IPS-NIHi7 (cell line): Measurements from ENCODE around the gene L1CAM.

Experiments used
- DNase-seq: peaks from one replicate; pipeline ENCODE4 v3.0.0; 2012; ENCODE audit warnings: mixed read lengths; ENCODE audit errors: extremely low spot score

Gene L1CAM, protein sequence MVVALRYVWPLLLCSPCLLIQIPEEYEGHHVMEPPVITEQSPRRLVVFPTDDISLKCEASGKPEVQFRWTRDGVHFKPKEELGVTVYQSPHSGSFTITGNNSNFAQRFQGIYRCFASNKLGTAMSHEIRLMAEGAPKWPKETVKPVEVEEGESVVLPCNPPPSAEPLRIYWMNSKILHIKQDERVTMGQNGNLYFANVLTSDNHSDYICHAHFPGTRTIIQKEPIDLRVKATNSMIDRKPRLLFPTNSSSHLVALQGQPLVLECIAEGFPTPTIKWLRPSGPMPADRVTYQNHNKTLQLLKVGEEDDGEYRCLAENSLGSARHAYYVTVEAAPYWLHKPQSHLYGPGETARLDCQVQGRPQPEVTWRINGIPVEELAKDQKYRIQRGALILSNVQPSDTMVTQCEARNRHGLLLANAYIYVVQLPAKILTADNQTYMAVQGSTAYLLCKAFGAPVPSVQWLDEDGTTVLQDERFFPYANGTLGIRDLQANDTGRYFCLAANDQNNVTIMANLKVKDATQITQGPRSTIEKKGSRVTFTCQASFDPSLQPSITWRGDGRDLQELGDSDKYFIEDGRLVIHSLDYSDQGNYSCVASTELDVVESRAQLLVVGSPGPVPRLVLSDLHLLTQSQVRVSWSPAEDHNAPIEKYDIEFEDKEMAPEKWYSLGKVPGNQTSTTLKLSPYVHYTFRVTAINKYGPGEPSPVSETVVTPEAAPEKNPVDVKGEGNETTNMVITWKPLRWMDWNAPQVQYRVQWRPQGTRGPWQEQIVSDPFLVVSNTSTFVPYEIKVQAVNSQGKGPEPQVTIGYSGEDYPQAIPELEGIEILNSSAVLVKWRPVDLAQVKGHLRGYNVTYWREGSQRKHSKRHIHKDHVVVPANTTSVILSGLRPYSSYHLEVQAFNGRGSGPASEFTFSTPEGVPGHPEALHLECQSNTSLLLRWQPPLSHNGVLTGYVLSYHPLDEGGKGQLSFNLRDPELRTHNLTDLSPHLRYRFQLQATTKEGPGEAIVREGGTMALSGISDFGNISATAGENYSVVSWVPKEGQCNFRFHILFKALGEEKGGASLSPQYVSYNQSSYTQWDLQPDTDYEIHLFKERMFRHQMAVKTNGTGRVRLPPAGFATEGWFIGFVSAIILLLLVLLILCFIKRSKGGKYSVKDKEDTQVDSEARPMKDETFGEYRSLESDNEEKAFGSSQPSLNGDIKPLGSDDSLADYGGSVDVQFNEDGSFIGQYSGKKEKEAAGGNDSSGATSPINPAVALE

DNA sequence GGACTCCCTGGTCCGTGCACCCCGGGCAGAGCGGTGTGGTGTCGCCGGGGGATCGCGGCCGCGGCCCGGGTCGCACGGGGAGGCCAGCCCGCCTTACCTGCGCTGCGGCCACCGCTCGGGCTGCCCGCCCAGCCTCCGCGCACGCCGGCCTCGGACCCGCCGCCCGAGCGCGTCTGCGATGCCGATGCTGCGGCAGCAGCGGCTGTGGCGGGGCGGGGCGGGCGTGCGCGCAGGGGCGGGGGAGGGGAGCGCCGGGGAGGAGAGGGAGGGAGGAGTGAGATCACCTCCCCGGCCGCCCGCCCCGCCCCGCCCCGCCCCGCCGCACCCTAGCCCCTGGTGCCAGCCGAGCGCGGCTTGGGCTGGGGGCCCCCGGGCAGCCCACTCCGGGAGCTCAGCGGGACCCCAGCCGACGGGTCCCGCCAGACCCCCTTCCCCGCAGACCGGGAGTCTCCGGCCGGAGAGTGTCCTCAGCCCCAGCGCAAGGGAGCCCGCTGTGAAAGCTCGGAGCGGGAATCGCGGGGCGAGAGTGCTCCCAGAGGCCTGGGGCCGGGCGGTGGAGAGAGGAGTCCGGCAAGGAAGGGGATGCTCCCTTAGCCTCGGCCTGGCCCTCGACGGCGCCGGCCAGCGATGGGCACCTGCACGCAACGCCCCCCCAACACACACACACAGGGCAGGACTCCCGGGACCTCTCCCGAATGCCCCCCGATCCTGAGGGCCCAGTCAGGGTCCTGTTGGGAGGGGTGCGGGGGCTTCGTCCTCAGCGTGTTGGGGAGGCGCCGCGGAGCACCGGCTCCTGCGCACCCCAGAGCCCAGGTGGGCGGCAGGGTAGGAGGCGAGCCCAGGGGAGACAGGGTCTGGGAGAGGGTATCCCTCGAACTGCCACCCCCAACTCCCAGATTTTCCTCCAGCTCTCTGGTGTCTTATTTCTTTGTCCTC is at the start of gene L1CAM:
Gene L1CAM (minus strand): TSS at position 206 of the 936 bp plus-strand sequence. CDS start 10,337 bp downstream, outside the sequence.
- no peak for DNase-seq

DNA sequence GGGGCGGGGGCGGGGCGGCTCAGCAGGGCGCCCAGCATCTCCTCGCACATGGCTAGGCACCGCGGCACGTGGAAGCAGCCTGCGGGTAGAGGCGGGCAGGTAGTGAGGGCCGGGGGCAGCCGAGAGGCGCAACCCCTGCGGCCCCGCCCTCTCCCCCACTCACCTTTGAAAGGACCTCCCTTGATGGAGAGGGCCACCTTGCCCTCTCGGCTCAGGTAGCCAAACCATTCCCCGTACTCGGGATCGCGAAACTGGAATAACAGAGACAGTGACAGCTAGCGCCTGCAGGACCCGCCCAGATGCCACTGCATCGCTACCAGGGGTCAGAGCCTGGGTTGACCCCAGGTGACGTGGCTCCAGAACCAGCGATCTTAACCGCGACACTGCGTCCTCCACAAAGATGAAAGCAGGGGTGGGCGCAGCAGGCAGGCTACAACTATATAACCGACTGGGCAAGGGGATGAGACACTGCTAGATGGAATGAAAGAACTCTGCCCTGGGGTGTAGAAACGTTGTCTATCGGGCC is 49.4 kb upstream of the L1CAM start:
- DNase-seq = no peak

DNA sequence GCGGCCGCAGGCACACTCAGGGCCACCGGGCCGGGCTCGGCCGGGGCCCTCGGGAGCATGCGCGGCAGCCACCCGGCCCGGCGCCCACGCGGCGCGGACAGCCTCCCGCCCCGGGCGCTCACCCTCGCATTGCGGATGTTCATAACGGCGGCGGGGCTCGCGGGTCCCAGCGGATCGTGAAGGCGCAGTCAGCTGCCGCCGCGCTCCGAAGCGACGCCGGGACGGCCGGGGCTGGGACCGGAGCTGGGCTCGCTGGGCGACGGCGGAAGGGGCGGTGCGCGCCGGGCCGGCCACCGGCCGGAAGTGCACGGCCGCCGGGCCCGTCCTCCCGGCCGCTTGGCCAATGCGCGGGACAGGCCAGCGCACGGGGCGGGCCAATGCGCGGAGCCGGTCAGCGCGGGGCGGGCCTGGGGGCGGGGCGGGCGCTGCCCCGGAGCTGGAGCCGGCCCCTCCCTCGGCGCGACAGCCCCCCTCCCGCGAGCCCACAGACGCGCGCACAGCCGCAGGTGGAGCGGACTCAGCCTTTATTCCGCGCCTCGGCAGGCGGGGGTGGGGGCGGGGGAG is 48.9 kb upstream of the L1CAM start, which contains the start of gene NAA10:
Gene NAA10 (minus strand): TSS at position 276 of the 564 bp plus-strand sequence. CDS start 133 bp downstream, at position 143.
- peak; percentile 78 for DNase-seq

DNA sequence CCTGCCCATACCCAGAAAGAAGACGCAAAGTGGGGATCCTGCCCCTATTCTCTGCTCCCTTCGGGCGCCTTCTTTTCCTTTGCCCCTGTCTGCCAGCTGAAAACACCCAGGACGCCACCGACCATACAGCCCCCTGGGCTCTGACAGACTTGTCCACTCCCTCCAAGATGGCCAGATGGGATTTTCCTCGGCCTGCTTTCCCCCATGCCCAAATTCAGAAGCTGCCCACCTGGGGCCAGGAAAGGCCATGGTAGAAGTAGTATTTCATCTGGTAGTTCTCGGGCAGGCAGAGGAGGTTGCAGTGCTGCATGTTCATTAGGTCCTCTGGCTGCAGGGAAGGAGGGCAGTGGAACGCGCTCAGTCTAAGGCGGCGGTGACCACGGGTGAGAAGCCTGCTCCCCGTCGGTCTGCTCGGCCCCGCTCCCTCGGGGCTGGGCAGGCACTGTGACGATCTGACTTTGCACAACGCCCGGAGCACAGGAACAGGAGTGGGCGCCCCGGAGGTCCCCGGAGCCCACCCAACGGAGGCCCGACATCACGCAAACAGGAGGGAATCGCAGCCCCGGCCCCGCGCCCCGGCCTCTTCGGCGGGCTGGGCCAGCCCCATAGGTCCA is 48.3 kb upstream of the L1CAM start:
- DNase-seq = no peak

DNA sequence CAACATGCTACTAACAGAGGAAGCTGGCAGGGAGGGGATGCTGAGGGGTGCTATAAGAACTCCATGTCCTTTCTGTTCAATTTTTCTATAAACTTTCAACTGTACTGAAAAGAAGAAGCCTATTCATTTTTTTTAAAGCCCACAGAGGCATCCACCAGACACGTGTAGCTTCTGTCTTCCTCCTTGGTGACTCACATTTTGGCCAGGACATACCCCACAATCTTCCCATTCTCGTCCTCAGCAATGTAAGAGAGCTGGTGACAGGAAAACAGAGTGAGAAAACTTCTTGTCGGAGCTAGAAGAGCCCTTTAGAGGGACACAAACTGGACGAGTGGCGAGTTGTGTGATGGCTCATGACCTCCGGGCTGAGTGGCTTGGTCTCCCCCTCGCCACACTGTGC is 47.8 kb upstream of the L1CAM start:
- DNase-seq = no peak

DNA sequence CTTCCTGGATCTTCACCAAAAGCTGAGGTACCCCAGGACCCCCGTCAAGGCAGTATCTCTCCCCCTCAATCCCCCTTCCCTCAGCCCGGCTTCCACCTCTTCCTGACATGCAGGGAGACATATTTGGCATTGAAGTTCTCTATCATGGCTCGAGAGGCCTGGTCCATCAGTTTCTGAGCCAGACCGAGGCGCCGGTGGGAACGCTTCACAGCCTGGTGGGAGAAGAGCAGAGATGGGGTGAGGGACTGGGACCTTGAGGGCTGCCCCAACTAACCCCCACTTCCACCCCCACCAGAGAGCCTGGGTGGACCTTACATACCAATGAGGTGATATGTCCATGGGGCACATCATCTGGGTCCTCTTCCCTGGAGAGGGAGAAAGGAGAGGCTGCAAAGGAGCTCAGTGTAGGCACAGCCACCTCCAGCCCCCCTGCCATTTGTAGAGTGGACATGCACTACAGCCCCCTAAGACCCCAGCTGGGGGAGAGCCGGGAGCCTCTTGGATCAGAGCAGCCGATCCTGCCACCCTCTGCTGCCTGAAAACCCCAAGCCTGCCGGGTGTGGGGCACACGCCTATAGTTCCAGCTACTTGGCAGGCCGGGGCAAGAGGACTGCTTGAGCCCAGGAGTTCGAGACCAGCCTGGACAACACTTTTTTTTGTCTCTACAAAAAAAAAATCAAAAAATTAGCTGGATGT is 46.4 kb upstream of the L1CAM start:
- DNase-seq = no peak

DNA sequence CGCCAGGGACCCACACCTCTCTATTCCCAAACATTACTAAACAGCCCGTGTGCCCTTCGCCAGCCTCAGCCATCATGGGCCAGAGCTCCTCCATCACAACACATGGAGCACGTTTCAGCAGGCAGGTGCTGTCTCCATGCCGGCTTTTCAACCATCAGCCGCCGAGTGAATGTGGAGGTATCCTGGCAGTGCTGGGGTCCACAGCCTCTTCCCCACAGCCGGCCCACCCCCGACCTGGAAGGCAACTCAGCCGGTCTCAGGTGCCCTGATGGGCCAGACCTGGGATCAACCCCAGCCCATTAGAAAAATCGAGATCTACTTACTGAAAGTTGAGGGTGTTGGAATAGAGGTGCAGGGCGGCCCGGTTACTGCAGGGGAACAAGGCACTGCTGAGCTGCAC is 45.8 kb upstream of the L1CAM start:
- no peak for DNase-seq

DNA sequence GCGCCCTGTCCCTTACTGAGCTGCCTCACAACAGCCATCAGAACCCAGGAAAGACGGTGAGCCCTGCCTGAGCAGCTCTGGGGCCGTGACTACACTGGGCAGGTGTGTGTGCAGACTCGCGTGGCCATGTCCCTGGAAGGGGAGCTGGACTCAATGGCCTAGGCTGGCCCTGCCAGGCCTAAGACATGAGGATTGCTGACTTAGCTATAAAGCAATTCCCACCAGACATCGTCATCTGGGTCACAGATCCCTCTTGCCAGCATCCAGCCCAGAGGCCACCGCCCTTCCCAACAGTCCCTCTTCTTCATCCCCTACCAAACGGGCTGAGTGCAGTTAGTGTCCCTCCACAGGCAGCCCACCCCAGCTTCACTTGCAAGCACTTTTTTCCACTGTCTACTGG is 45.2 kb upstream of the L1CAM start:
- DNase-seq = no peak

DNA sequence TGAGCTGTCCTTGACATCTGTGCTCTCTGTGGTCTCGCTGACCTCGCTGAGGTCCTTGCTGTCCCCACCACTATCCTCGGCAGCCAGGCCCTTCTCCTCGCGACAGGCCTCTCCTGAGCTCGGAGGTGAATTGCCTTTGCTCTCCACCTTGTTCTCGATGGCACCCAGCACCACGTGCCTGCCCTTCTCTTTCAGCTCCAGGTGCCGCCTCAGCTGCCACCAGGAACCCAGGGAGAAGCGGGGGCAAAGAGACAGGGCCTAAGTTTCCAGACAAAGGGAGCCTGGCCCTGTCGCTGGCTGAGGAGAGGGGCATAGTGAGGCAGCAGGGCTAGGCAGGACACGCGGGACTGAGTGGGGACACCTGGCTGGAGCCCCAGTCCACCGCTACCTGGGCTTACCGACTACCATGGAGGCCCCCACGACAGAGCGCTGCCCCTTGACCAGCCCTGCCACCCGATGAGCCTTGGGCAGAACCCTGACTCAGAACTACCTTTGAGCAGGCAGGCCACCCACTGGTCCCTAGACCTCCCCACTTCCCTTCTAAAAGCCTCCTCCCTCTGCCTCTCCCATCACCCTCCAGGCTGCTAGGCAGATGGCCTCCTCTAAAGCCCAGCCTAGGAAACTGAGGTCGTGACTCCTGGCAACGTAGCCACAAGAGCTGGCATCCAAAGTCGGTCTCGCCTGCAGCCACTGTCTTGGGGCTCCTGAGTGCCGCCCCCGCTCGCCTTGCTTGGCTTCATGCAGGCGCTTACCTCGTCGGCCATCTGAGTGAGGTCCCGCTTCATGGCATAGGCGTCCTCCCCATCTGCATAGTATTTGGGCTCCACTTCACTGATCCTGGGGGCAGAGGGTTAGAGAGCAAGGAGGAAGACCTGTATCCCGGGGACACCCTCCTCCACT is 44.3 kb upstream of the L1CAM start:
- no peak for DNase-seq

DNA sequence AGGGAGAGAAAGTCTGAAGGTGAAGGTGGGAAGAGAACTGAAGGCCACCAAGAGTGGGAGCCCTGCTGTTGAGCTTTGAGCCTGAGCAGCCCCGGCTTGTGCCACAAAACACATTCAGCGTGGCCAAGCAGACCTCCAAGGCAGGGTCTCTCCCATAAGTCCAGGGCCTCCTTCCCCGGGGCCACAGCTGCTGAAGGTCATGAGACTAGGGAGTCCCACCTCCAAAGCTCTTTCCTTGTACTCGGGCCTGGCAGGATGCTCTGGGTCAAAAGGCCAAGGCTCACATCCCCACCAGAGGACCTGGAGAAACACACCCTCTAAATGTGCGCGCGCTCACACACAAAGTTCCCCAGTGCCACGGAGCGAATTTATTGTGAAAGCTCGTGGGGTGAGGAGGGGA is 43.6 kb upstream of the L1CAM start:
- DNase-seq = no peak

DNA sequence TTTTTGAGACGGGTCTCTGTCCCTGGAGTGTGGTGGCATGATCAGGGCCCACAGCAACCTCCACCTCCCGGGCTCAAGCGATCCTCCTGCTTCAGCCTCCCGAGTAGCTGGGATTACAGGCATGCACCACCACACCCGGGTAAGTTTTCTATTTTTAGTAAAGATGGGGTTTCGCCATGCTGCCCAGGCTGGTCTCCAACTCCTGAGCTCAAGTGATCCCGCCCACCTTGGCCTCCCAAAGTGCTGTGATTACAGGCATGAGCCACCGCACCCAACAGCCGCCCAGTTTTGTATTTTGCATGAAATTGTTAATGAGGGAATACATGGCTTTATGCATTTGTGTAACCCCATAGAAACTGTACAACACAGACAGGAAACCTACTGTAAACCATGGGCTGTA is 42.9 kb upstream of the L1CAM start:
- DNase-seq = no peak

DNA sequence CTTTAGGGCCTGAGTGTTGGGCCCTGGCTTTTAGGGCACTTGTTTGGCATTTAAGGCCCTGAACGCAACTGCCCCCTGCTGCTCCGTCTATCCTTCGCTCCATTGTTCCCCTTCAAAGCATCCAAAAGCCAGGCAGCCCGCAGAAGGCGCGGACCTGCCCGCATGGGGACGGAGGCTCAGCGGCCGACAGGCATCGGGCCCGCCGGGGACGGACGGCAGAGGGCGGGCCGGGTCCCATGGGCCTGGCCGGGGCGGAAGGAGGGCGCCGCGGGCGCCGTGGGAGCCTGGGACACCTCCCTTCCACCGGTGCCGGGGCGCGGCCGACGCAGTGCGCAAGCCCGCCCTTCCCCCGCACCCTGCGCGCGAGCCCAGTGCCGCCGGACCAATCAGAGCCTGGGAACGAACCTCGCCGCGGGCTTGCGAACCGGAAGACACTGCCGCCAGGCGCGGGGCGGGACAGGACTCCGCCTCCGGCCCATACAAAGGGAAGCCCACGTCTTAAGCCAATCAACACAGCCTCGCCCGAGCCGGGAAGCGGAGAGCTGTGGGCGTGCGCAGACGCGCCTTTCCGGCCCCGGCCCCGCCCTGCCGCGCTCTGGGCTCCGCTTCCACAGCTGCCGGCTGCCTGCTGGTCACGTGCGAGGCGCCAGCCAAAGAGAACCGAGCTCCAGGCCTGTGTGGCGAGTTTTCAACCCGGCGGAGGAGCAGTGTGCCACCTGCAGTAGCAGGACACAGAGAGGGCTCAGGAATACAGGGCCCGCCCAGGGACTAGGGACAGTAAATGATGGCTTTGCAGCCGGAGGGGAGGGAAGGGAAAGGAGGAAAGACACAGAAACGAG is 42.2 kb upstream of the L1CAM start:
- peak; percentile 87 for DNase-seq

DNA sequence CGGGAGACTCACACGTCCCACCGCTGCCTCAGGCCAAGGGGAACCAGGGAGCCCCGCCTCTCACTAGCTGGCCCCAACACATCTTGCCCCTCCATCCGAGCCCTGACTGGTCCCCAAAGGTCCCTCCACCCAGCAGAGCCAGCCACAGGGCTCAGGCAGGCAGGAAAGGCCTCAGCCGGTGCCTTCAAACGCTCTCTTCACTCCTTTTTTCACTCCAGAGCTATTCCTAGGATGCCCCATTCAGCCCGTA is 41.6 kb upstream of the L1CAM start:
- DNase-seq = no peak

DNA sequence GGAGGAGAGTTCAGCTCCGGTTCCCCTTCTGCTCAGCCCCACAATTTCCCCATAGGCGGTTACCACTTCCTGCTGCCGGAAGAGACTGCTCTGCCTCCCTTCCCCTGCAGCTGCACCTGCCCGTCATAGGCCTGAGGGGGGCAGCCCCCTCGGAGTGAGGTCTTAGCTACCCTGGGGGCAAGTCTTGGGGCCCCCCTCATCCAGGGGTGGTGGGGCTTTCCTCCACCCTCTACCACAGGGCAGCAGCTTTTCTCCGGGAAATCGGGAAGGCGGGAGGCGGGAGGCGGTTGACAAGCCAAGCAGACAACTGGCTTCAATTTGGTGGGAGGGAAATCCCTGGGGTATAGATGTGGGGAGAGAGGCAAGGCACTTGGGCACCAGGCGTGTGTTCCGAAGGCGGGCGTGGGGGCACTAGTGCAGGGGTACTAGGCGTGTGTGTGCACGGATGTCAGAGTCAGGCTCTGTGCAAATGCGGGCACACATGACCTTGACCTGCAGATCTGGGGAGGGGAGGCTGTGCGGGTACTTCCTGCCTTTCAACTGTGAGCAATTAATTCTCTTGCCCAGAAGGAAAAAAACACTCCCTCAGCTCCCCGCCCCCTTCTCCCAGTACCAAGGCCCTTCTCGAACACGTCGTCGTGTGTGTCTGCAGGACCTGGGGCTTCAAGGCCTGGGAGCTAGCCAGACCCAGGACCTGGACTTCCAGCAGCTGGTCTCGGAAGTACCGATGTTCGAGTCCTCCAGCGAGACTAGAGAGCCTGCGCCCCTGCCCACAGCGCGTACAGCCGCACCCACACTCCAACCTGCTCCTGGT is 41.1 kb upstream of the L1CAM start:
- DNase-seq = no peak

DNA sequence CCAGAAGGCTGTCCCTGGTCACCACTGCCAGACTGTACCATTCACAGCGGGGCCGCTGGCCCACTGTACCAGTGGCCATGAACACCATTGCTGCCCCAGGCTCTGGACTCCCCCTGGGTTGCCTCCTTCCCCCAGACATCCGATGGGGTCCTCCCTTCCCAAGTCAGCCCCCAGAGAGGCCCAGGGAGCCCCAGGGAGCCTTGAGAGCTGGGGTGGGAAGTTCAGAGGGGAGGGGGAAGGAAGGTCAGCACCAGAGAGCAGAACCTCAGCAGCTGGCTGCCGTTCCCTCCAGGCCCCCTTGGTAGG is 40.5 kb upstream of the L1CAM start:
- DNase-seq = no peak

DNA sequence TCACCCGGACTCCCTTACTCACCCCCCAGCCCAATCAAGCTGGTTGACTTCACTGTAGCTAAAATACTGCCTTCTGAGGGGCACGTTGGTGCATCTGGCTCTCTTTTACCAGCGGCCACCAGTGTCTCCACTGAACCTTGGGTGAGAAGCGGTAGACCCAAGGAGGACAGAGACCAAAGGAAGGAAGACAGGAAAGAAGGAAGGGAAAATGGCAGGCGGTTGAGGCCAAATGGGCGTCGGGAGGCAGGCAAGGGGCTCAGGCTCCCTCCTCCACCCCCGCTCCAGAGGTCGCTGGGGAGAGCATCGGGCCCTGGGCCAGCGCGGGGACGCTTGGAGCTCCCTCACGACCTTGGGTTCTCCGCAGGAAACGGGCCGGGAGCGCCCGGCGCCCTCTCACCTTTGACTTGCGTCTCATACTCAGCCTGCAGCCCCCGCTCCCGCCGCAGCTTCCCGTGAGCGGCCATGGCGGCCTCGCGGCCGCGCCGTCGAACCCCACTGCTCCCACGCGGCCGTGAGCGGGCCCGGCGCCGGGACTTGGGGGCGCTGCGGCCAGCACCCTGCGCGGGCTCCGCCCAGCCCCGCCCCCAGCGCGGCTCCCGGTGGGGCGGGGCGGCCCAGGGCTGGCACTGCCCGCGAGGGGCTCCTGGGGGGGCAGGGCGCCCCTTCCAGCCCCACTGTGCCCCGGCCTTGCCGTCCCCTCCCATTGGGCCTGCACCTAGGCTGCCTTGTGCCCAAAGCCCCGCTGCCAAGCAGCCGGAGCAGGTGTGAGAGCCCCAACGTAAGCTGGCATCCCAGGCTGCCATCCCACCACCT is 40.0 kb upstream of the L1CAM start, which contains the start of gene ARHGAP4:
Gene ARHGAP4 (minus strand): TSS at position 526 of the 813 bp plus-strand sequence. CDS start 62 bp downstream, at position 464.
- DNase-seq = no peak
